8988T (cell line): Measurements from ENCODE around the gene SPATA6L.

ENCODE experiments used
- DNase-seq: peaks from one replicate; pipeline ENCODE4 v3.0.0; 2011

The SPATA6L gene, protein sequence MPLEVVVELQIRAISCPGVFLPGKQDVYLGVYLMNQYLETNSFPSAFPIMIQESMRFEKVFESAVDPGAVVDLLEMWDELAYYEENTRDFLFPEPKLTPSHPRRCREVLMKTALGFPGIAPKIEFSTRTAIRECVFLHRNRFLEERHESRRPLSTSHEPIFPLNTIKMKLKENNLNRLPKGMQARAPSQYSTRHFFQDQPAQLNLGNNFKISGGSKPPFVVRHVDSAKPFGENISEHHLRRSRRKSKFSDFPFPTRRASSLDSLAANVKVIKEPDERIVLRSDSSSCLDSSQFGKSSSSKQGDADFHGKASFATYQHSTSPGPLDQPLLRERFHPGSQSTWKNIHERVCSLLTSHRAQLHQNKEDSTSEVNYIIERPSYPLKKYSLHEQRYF

DNA sequence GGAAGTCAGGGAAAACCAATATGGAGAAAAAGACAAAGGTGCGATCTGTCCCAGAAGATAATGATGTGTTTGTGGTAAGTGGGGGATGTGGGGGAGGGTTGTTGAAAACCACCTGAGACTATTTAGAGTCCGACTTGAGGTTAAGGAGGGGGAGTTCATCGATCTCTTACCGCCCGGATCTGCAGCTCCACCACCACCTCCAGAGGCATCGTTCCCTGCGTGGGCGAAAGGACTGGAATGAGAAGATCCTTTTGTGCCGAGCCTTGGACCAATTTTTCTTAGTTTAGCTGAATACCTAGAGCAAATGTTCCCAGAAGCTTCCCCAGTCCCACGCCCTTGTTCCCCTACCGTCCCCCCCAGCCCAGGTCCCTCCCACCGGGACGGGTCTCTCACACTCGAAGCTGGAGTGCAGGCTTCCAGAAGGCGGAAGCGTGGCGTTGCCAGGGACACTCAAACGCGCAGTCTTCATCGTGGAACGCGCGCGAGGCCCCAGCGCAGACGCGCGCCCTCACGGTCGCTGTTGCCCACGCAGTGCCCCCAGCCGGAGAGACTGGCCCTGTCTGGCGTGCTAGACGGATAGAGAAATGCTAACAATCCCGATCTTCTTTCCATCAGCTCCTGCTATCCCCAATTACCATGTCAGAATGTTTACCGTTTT, at the start of gene SPATA6L:
TSS of gene SPATA6L (minus strand) at position 439 of the 658 bp plus-strand sequence. CDS start at position 209, 230 bp downstream.
- peak; percentile 21 for DNase-seq

DNA sequence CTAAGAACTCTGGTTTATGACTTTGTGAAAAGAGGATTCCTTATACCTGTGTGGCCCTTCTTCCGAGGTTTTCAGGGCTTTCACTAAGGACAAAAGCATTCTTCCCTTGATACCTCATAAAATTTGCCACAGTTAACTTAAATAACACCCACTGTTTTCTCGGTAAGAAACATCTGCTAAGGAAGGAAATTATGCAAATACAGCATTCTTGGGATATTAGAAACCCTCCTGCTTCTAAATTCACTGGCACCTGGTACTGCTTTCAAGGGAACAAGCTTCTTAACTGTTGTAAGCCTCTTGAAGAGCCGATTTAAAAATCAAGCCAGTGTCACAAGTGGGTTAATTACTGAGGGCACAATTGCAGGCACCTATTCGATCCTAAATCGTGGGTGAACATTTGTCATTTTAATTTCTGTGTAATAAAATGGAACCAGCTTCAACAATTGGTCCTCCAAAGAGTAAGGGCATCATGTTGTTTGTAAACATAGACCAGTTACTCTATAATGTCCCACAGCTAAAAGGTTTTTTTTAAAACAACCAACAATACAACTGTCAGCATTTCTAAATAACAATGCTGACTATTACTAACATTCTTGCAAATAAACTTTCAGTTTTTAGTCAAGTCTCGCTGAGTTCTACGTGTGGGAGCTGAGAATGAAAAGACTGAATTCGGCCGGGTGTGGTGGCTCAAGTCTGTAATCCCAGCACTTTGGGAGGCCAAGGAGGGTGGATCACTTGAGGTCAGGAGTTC, 48.2 kb upstream of the SPATA6L start:
- DNase-seq, result no peak

DNA sequence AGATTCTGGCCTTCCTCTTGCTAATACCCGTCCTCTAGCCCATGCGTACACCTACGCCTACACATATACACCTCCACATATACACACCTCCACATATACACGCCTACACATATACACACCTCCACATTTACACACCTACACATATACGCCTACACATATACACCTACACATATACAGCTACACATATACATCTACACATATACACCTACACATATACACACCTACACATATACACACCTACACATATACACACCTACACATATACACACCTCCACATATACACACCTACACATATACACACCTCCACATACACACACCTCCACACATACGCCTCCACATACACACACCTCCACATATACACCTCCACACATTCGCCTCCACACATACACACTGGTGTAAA, 47.6 kb upstream of the SPATA6L start:
- no peak for DNase-seq

DNA sequence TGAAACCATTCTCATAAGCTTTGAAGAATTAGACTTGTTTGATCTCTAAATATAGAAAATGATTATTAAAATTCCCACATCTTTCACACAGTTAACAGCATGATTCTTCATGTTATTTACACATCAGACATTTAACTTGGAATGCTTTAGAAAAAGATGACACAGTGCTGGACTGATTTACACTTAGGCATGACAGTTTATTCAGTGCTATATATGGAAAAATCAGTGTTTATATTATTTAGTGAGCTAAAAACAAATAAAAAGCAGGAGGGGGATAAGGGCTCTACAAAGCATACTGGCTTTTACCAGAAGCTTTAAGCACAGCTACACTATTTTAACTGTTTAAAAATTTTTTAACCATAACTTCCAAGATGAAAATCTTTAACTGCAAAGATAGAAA, 43.1 kb upstream of the SPATA6L start:
- no peak for DNase-seq

- DNase-seq, result no peak
These were observed 40.8 kb upstream of the SPATA6L start for GRCh38 chr9:4706971-4707622.

DNA sequence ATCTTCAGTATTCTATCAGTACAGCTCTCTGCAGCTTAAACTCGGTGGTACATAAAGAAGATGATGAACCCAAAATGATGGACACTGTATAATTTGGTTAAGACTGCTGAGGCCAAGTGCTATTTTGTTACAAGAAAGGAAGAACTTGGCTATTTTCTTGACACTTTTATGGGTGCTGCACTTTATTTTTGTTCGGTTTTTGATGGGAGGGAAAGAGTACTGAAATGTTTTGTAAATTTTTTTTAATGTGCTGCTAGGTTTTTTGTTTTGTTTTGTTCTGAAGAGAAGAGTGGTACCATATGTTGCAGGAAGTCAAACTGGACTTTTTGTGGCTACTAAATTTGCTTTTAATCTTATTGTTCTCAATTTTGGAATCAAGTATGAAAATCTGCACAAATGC, 39.7 kb upstream of the SPATA6L start:
- no peak for DNase-seq

DNA sequence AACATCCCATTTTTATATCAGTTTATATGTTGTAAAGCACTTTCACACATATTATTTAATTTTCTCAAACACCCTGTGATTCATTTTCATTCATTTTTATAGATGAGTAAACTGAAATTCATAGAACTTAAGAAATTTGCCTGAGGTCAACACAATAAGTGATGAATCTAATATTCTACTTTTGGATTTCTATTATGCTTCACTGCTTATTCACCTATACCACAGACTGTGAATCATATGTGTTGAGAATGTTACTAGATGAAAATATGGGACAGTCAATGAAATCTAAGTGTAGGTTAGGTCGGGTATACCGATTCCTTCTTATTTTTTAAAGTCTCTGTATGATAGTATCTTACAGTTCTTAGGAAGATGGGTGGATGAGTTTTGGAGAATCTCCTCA, 37.8 kb upstream of the SPATA6L start:
- DNase-seq, result no peak

DNA sequence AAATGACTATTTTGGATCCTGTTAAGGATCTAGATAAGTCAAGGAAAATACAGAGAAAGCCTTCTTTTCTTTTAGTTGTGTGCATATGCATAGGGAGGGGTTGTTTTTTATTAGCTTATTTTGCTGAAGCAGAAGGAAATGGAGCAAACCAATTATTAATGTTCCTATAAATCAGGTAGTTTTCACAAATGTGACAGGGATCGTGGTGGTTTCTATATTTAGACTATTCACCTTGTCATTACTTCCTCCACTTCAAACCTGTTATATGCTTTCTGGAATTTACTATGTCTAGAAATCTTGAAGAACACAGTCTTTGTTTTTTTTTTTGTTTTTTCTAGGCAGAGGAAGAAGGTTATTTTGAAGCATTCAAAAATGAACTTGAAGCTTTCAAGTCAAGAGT, 35.2 kb upstream of the SPATA6L start:
- DNase-seq, result no peak

GRCh38 chr9:4700932-4701331, 34.7 kb upstream of the SPATA6L start:
- no peak for DNase-seq

GRCh38 chr9:4700091-4700490, 33.8 kb upstream of the SPATA6L start:
- DNase-seq, result no peak

DNA sequence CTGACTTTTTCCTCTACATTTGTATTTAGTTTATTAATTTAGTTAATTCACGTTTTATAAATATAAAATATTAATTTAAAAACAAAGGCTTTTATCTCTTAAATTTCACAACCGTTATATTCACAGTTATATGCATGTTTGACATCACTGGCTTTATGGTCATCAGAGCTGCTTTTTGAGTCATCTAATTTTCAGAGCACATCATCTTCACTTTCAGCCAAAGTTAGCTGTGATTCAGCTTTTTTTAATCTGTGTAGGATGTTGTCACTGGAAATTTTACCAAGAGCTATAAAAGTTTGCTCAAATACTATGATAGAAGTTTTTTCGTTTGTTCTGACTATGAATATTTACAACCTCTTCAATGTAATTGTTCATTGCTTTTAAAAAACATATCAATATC, 25.5 kb upstream of the SPATA6L start:
- DNase-seq, result no peak

GRCh38 chr9:4690144-4690543, 23.9 kb upstream of the SPATA6L start:
- no peak for DNase-seq

DNA sequence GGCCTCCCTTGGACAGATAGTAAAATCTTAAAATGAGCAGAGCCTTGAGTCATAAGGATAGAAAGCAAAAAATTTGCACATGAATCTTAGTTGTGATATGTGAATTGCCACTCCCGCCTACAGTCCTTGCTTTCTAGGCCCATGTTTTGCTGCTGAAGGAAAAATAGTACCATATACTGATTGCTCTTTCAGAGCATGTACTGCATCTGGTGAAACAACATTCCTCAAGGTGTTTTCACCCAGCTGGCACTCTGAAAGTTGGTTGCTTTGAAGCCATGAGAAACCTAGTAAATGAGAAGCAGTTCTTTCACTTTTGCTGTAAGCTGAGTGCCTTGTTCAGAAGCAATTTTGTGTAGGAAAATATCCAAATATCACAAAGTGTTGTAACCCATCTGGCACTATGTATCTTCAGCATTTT, 23.4 kb upstream of the SPATA6L start:
- no peak for DNase-seq

DNA sequence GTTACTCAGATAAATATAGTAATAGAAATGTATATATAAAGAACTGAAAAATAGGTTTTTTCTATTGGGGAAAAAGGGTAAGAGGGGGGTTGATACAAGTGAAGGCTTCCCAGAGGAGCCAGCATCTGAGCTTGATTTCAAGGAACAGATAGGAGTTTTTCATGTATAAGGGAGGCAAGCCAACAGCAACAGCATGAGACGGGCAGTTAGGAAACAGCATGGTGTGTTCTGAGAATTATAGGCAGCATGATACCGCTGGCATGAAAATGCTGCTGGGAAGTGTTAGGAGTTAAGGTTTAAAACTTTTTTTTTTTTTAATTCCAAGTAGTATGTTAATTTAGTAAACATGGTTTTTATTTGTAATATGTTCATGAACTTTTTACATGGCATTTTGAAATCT, 22.7 kb upstream of the SPATA6L start:
- no peak for DNase-seq

- no peak for DNase-seq
These were observed 20.3 kb upstream of the SPATA6L start for GRCh38 chr9:4686584-4686983.

- DNase-seq, result no peak
These were observed 19.8 kb upstream of the SPATA6L start for GRCh38 chr9:4686112-4686511.

DNA sequence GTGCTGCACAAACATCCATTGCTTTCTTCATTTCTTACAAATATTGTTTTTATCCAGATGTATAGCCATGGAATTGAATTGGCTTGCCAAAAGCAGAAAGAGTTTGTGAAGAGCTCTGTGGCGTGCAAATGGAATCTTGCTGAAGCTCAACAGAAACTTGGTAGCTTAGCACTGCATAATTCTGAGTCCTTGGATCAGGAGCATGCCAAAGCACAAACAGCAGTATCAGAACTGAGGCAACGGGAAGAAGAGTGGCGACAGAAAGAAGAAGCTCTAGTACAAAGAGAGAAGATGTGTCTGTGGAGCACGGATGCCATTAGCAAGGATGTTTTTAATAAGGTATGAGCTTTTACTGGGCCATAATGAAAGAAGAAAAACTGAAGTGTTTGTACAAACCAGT, 18.5 kb upstream of the SPATA6L start:
- DNase-seq, result no peak

- DNase-seq, result no peak
These were observed 14.5 kb upstream of the SPATA6L start for GRCh38 chr9:4680750-4681149.

DNA sequence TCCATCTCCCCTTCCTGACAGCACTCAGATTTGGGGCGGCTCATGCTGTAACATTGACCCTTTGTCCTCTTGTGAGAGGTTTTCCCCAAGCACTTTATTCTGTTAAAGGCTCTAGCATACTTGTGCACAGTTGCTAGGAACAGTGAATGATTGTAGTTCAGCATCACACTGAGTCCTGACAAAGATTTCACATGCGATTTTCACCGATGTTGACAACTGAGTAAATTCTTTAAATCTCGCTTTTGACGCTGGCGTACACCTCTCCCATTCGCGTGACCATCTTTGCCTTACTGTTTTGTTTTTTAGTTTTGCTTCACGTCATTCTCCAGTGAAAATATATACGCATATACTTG, 13.9 kb upstream of the SPATA6L start:
- DNase-seq, result no peak

GRCh38 chr9:4679268-4680172, 13.2 kb upstream of the SPATA6L start, which contains the start of gene CDC37L1:
Gene CDC37L1 (plus strand): TSS chr9:4679569. CDS start chr9:4679768, 199 bp downstream.
- DNase-seq, result peak; percentile 34

DNA sequence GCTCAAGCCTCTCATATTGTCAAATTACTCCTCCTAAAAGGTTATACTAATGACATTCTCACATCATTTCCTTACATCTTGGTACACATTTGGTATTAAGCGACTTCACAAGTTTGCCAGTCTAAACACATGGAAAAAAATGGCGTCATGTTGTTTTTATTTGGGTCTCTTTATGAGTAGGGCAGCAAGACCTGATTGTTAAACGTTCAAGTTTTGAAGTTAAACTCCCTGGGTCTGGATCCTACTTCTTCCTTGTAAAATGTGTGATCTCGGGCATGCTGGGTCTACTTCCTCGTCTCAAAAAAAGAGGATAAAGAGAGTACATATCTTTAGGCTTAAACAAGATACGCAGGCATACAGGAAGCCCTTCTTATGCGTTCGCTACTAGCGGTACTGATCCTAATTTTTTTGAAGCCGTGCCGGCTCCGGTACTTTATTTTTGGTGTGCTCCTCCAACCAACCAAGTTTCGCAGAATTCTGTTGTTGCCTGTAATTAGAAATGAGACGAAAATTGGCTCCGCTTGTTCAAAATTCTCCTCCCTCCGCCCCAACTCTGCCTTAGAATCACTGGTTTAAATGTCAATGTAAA, 12.5 kb upstream of the SPATA6L start:
- DNase-seq, result no peak

GRCh38 chr9:4677392-4677791, 11.1 kb upstream of the SPATA6L start:
- DNase-seq, result no peak
